Measurements from ENCODE around the gene GSG1.
"Not testable (repeated sequence)": the region's sequence is repeated elsewhere in the genome, so short reads cannot be mapped to it uniquely, and the experiment has no call there.

Gene GSG1

DNA sequence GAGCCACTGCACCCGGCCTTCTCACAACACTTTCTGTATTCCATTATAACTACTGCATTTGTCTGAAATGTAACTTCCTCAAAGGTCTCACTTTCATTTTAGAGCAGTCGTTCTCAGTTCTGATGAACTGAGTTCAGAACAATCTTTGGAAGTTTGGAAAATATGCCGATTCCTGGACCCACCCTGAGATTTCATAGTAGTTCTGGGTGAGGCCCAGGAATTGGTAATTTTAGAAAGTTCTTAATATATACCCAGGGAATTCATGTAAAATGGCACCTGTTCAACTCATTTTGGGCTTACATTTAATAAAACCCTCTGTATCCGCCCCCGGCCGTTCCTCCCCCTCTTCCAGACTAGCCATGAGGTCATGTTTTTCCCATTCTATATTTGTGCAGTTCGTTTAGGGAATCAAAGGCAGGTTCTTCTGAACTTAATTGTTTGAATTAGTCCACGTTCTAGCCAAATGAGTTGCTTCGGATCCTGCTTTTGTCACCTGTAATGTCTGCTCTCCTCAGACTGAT is 5.9 kb downstream of the GSG1 start:
- no peak for DNase-seq (ENCODE audit: low spot score in 2 of 2)
- peaks cover 38% of the 10 kb centered on the region for H3K4me1 Mint-ChIP-seq
- peak overlapping the region; percentile 75 for H3K27ac Mint-ChIP-seq (ENCODE audit: low read depth)
- H3K4me3 Mint-ChIP-seq = peak overlapping the region; percentile 30
- no peak for ATAC-seq (replicated peaks; ENCODE audit: extremely low read depth, poor library complexity, severe bottlenecking)
- peaks cover 21% of the 10 kb centered on the region for H3K36me3 Mint-ChIP-seq (ENCODE audit: insufficient read depth)
- H3K27me3 Mint-ChIP-seq = peaks cover 21% of the 10 kb centered on the region
- no peaks in the 10 kb centered on the region for H3K9me3 Mint-ChIP-seq

DNA sequence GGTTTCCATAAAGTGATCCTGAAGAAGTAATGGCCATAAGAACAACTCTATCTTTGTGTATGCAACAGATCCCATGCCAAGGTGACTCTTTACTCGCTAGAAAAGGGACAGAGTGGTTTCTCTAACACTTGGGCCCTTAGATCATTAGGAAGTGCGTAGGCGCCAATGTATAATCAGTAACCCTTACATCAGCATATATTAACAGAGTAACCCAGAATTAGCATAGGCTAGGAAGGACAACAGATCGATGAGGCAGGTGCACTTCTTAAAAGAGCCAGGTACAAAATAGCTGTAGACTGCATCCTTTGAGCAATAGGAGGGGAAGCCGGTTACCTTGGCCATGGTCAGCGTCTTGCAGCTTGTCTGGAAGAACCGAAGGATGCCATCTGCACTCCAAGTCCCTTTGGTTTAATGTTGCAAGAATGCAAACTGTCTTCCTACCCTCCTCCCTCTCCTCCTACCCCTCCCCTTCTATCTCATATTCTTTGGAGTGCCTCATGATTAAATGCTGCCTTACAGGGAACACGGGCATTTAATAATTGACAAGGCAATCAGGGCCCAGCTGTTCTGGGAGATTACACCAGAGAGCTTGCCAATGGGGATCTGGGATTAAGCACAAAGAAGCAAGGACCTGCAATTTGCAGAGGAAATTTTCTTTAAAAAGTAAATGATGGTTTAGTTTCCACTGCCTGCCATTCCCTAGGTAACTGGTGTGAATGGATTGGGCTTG is 8.0 kb downstream of the GSG1 start:
- H3K27me3 Mint-ChIP-seq = peaks cover 29% of the 10 kb centered on the region
- no peaks in the 10 kb centered on the region for H3K9me3 Mint-ChIP-seq
- ATAC-seq (replicated peaks; ENCODE audit: extremely low read depth, poor library complexity, severe bottlenecking) (no peak), DNase-seq (ENCODE audit: low spot score in 2 of 2) (no peak)
- no peak overlapping the region for H3K4me3 Mint-ChIP-seq
- no peak overlapping the region for H3K27ac Mint-ChIP-seq (ENCODE audit: low read depth)
- H3K4me1 Mint-ChIP-seq = peaks cover 20% of the 10 kb centered on the region
- peaks cover 10% of the 10 kb centered on the region for H3K36me3 Mint-ChIP-seq (ENCODE audit: insufficient read depth)

DNA sequence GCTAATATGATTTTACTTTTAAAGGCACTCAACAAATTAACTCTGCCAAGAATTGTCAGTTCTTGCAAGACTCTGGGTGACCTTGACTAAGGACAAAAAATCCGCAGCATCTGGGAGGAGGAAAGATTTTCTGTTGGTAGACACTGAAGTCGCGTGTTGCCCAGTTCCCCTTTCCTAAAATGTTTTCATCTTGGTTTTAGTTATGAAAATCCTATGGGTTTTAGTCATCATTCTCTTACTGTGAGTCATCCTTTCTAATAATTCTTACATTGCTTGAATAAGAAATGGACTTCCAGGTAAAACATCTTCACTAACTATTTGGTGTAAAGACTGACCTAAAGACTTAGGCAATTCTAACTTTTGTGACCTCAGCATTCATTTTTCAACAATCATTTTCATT is 9.1 kb downstream of the GSG1 start:
- H3K36me3 Mint-ChIP-seq (ENCODE audit: insufficient read depth) = peaks cover 6% of the 10 kb centered on the region
- no peak overlapping the region for H3K4me3 Mint-ChIP-seq
- ATAC-seq (replicated peaks; ENCODE audit: extremely low read depth, poor library complexity, severe bottlenecking) (no peak), DNase-seq (ENCODE audit: low spot score in 2 of 2) (no peak)
- no peaks in the 10 kb centered on the region for H3K9me3 Mint-ChIP-seq
- peaks cover 29% of the 10 kb centered on the region for H3K27me3 Mint-ChIP-seq
- peaks cover 18% of the 10 kb centered on the region for H3K4me1 Mint-ChIP-seq
- no peak overlapping the region for H3K27ac Mint-ChIP-seq (ENCODE audit: low read depth)

DNA sequence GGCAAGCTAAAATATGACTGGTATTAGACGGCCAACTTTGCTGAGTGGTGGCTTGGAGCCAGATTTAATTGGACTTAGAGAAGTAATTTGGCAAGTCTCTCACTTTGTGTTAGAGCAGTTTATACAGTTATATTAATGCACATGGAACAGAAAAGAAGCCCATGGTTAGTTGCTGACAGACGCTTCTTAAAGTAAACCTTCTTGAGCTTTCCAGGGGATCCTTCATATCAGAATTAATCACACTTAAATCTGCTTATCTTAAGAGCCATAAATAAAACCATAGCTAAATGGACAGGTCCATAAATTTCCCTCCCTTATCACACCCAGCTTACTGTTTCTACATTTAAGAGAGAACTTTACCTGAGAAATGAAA is 9.6 kb downstream of the GSG1 start:
- Mint-ChIP-seq H3K4me3 (no peak overlapping the region), H3K36me3 (ENCODE audit: insufficient read depth) (peaks cover 1% of the 10 kb centered on the region), H3K27ac (ENCODE audit: low read depth) (no peak overlapping the region), H3K4me1 (peaks cover 12% of the 10 kb centered on the region), H3K9me3 (no peaks in the 10 kb centered on the region), H3K27me3 (peaks cover 29% of the 10 kb centered on the region)
- DNase-seq (ENCODE audit: low spot score in 2 of 2) = no peak
- no peak for ATAC-seq (replicated peaks; ENCODE audit: extremely low read depth, poor library complexity, severe bottlenecking)

DNA sequence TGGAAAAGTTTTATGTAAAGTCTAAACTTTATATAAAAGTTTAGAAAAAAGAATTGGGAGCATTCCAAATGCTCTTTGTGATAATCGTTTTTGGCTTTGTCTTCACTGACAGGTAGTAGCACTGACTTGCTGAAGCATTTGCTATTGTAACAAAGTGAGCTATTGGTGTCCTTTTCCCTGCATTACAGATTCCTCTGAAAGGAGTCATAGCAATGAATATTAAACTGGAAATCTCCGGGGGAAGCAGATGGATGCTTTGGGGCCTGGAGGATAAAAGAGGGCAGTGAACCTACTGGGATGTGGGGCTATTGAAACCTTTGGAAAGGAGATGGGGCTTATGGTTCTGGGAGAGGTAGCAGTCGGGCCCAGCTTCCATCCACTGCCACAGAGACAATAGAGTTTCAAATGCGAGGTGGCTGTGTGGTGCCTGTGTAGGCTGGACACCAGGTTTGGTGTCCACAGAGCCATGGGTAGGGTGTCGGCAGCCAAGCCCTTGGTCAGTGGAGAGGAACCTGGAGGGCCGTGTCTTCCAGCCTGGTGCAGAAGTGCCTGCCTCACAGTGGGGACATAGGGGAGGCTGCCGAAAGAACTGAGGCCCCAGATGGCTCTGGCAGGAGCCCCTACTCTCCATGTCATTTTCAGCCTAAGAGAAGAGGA is 10.1 kb downstream of the GSG1 start:
- Mint-ChIP-seq H3K27me3 (peaks cover 29% of the 10 kb centered on the region), H3K4me1 (peaks cover 7% of the 10 kb centered on the region), H3K36me3 (ENCODE audit: insufficient read depth) (peaks cover 1% of the 10 kb centered on the region), H3K4me3 (no peak overlapping the region), H3K27ac (ENCODE audit: low read depth) (no peak overlapping the region), H3K9me3 (no peaks in the 10 kb centered on the region)
- DNase-seq (ENCODE audit: low spot score in 2 of 2) (no peak), ATAC-seq (replicated peaks; ENCODE audit: extremely low read depth, poor library complexity, severe bottlenecking) (no peak)

DNA sequence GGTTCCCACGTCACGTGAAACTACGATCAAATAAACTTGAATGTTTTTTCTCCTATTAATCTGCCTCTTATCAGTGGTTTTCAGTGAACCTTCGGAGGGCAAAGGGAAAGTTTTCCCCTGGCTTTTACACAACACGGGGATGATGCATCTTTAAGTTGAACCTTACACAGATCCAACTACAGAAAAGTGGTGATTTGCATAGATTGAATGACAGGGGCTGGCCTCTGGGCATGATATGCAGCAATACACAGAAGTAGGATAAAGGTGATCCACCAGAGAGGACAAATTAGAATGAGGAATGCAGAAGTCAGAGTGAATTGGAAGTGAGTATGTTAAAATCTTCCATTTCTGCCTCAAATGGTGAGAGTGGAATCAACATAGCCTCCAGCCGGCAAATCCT is 11.6 kb downstream of the GSG1 start:
- Mint-ChIP-seq H3K4me1 (no peaks in the 10 kb centered on the region), H3K27me3 (peaks cover 29% of the 10 kb centered on the region), H3K36me3 (ENCODE audit: insufficient read depth) (no peaks in the 10 kb centered on the region), H3K9me3 (no peaks in the 10 kb centered on the region), H3K4me3 (no peak overlapping the region), H3K27ac (ENCODE audit: low read depth) (no peak overlapping the region)
- no peak for DNase-seq (ENCODE audit: low spot score in 2 of 2)
- no peak for ATAC-seq (replicated peaks; ENCODE audit: extremely low read depth, poor library complexity, severe bottlenecking)

DNA sequence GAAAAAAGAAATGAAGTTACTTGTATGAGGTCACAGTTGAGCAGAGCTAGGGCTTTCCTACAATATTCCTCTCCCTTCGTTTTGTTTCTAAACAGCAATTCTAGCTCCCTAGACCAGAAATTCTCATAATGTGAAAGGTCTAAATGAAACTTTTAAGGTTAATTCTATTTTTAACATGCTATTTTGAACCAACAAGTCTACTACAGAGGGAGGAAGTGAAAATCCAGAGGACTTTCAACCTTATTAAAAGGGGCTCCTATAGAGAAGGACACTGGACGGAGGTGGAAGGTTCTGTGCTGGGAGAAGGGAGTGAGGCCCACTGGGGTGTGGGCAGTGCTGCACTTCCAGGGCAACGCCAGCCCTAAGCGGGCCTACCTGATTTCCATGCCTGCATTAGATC is 13.4 kb downstream of the GSG1 start:
- no peaks in the 10 kb centered on the region for H3K4me1 Mint-ChIP-seq
- peaks cover 19% of the 10 kb centered on the region for H3K27me3 Mint-ChIP-seq
- H3K9me3 Mint-ChIP-seq = no peaks in the 10 kb centered on the region
- no peak overlapping the region for H3K27ac Mint-ChIP-seq (ENCODE audit: low read depth)
- ATAC-seq (replicated peaks; ENCODE audit: extremely low read depth, poor library complexity, severe bottlenecking) = no peak
- no peak for DNase-seq (ENCODE audit: low spot score in 2 of 2)
- H3K4me3 Mint-ChIP-seq = no peak overlapping the region
- no peaks in the 10 kb centered on the region for H3K36me3 Mint-ChIP-seq (ENCODE audit: insufficient read depth)

DNA sequence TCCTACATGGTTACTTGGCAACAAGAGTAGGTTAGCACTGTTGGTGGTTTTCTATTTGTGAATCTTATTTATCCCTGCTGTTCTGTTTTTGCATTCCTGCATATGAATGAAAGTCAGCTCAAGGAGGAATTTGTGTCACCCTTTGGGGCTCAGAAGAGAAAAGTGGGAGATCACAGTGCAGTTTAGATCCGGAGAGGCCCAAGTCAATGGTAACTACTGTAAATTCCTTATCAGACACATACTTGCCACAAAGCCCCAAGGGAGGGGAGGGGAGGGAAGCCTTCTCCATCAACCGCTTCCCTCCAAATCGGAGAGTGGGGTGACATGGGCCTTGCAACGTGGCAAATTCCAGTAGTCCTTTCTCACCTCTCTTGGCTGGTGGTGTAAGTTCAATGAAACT is 15.0 kb downstream of the GSG1 start:
- no peak overlapping the region for H3K27ac Mint-ChIP-seq (ENCODE audit: low read depth)
- no peaks in the 10 kb centered on the region for H3K4me1 Mint-ChIP-seq
- peaks cover 8% of the 10 kb centered on the region for H3K27me3 Mint-ChIP-seq
- H3K36me3 Mint-ChIP-seq (ENCODE audit: insufficient read depth) = no peaks in the 10 kb centered on the region
- H3K4me3 Mint-ChIP-seq = no peak overlapping the region
- H3K9me3 Mint-ChIP-seq = no peaks in the 10 kb centered on the region
- ATAC-seq (replicated peaks; ENCODE audit: extremely low read depth, poor library complexity, severe bottlenecking) = no peak
- no peak for DNase-seq (ENCODE audit: low spot score in 2 of 2)

DNA sequence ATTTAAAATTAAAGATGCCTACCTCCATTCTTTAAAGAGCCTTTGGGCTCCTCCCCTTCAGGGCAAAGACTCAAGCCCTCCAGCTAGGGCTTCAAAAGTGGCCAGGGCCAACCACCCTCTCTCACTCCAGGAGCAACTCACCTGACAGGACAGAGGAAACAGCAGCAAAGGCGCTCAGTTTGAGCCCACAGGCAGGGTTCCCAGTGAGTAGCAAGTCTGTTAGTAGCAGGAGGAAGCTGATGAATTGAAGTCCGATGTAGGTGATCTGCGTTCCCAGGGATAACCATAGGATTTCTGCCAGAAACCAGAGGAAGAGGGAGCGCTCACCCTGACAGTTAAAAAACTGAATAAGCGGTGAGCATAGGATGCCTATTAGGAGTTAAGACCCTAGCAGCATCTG is 15.7 kb downstream of the GSG1 start:
- H3K27me3 Mint-ChIP-seq = peaks cover 8% of the 10 kb centered on the region
- DNase-seq (ENCODE audit: low spot score in 2 of 2) = no peak
- H3K4me3 Mint-ChIP-seq = no peak overlapping the region
- no peak for ATAC-seq (replicated peaks; ENCODE audit: extremely low read depth, poor library complexity, severe bottlenecking)
- H3K27ac Mint-ChIP-seq (ENCODE audit: low read depth) = no peak overlapping the region
- no peaks in the 10 kb centered on the region for H3K9me3 Mint-ChIP-seq
- no peaks in the 10 kb centered on the region for H3K36me3 Mint-ChIP-seq (ENCODE audit: insufficient read depth)
- H3K4me1 Mint-ChIP-seq = no peaks in the 10 kb centered on the region

DNA sequence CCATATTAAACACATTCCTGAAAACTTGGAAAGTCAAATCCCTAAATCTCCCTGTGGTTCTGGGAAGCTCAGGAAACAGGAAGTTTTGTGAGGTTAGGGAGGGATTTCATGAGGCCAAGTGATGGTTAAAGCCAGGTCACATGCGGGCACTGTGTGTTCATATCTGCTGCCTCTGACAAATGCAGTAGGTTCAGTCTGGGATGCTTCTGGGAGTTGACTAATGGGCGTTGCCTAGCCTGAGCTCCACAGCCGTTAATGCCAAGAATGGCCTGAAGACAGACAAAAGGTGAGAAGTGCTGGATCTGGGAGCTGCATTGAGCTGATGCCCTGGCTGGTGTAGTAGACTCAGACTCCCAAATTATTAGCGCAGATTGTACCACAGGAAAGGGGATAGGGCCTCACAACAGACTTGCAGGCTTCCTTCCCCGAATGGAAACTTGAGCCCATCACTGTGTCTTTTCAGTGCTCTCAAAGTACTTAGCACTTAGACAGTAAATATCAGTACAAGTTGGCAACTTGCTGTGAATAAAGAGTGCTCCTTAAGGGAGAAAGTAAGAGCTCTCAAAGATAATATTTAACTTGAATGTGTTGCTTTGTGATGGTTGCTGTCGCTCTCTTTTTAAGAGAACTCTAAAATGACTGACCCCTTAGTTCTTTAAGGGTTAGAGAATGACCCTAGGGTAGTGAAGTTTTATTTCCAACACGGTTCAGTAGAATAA is 17.3 kb downstream of the GSG1 start:
- DNase-seq (ENCODE audit: low spot score in 2 of 2) (no peak), ATAC-seq (replicated peaks; ENCODE audit: extremely low read depth, poor library complexity, severe bottlenecking) (no peak)
- no peaks in the 10 kb centered on the region for H3K4me1 Mint-ChIP-seq
- peaks cover 5% of the 10 kb centered on the region for H3K27me3 Mint-ChIP-seq
- no peak overlapping the region for H3K27ac Mint-ChIP-seq (ENCODE audit: low read depth)
- peaks cover 3% of the 10 kb centered on the region for H3K36me3 Mint-ChIP-seq (ENCODE audit: insufficient read depth)
- H3K4me3 Mint-ChIP-seq = no peak overlapping the region
- H3K9me3 Mint-ChIP-seq = no peaks in the 10 kb centered on the region

DNA sequence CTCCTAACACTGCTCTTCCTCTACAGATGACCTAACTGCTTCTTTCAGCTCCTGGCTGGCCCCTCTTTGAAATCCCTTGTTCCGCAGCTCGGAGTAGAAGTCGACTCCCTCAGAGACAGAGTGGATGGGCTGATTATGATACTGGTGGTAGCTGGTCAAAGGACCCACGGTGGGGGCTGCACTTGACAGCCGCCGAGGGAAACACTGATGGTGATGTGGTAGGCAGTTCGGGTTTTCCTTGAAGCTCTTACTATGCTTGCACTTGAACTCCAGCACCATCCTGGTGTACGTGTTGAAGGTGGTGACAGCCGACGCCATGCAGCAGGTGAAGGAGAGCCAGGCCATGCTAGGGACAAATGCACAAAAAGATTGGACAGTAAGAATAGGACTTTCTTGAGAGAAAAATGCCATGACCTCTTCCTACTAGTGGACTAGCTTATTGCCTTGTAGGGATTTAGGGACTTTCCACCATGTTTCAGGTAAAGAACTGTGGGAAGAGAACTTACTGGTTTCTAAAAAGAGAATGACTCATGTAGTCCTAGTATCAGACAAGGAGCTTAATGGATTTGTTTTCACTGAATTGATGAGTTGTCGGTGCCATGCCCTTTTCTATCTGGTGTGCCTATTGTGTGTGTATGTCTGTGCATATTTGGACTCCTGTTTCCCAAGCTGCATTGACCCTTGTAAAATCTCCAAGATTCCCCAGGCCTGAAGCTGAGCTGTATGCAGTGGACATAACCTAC is 18.4 kb downstream of the GSG1 start:
- Mint-ChIP-seq H3K9me3 (no peaks in the 10 kb centered on the region), H3K27me3 (no peaks in the 10 kb centered on the region), H3K27ac (ENCODE audit: low read depth) (no peak overlapping the region), H3K4me3 (no peak overlapping the region), H3K4me1 (no peaks in the 10 kb centered on the region), H3K36me3 (ENCODE audit: insufficient read depth) (peaks cover 3% of the 10 kb centered on the region)
- ATAC-seq (replicated peaks; ENCODE audit: extremely low read depth, poor library complexity, severe bottlenecking) = no peak
- DNase-seq (ENCODE audit: low spot score in 2 of 2) = no peak

DNA sequence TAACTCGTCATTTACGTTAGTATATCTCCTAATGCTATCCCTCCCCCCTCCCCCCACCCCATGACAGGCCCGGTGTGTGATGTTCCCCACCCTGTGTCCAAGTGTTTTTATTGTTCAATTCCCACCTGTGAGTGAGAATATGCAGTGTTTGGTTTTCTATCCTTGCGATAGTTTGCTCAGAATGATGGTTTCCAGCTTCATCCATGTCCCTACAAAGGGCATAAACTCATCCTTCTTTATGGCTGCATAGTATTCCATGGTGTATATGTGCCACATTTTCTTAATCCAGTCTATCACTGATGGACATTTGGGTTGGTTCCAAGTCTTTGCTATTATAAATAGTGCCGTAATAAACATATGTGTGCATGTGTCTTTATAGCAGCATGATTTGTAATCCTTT is 19.8 kb downstream of the GSG1 start:
- ATAC-seq (replicated peaks; ENCODE audit: extremely low read depth, poor library complexity, severe bottlenecking); H3K36me3 Mint-ChIP-seq (ENCODE audit: insufficient read depth); H3K27ac Mint-ChIP-seq (ENCODE audit: low read depth); H3K27me3 Mint-ChIP-seq; H3K4me3 Mint-ChIP-seq; H3K4me1 Mint-ChIP-seq; H3K9me3 Mint-ChIP-seq; DNase-seq (ENCODE audit: low spot score in 2 of 2): not testable (repeated sequence)
